ENCODE measurements around the gene GALNT1. TPM values are rescaled to one million over a fixed set of nuclear protein-coding genes. Genes with fewer than 3 reads are reported as not detected.
"Not testable (repeated sequence)": the region's sequence is repeated elsewhere in the genome, so short reads cannot be mapped to it uniquely, and the experiment has no call there.

Gene GALNT1
- total RNA-seq, 1 donor from 2014 or later: 57.2 TPM

DNA sequence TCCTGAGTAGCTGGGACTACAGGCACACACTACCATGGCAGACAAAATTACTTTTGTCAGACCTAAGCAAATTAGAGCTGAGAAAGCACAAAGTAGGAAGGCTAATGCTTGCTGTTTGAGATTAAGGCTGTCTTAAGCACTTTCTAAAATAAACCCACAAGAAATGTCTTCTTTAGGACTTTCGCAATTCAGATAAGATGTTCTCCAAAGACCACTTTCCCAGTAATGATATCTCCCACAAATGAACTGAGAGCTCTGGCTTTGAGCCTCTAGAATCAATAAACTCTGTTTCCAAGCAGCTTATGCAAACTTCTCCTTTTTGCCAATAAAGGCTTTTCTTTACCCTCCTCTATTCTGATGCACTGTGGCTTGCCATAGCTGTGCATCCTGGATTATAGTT lies 32.0 kb upstream of the GALNT1 start:
- intact Hi-C loops (cut with DNase I): no loop called here
- ATAC-seq (no peak), DNase-seq (no peak)
- Histone ChIP-seq H3K27me3 (ENCODE audit: low read depth) (no peaks in the 10 kb centered on the region), H3K4me3 (no peak overlapping the region), H3K27ac (no peak overlapping the region), H3K9me3 (no peaks in the 10 kb centered on the region), H3K4me1 (peaks cover 4% of the 10 kb centered on the region), H3K36me3 (no peaks in the 10 kb centered on the region)
- TF ChIP-seq, protein P1, sequence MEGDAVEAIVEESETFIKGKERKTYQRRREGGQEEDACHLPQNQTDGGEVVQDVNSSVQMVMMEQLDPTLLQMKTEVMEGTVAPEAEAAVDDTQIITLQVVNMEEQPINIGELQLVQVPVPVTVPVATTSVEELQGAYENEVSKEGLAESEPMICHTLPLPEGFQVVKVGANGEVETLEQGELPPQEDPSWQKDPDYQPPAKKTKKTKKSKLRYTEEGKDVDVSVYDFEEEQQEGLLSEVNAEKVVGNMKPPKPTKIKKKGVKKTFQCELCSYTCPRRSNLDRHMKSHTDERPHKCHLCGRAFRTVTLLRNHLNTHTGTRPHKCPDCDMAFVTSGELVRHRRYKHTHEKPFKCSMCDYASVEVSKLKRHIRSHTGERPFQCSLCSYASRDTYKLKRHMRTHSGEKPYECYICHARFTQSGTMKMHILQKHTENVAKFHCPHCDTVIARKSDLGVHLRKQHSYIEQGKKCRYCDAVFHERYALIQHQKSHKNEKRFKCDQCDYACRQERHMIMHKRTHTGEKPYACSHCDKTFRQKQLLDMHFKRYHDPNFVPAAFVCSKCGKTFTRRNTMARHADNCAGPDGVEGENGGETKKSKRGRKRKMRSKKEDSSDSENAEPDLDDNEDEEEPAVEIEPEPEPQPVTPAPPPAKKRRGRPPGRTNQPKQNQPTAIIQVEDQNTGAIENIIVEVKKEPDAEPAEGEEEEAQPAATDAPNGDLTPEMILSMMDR (IDR thresholded peaks at IDR 0.05): no peak

DNA sequence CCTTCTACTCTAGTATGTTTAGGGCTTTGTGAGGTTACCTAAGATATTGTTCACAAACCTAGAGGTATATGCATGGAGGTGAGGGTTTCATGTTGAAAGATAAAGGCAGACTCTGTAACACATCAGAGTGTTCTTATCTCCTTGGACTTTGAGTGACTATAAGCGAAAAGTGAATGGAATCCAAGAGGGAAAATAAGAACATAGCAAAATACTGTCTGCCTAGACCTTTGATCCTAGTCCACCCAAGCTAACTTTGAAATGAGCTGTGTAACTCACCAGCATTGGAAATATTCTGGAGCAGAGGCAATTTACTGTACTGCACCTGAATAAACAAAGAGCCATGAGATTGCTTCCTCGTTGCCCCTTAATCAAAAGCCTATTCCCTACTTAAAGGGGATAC lies 28.2 kb upstream of the GALNT1 start:
- Histone ChIP-seq H3K36me3 (no peaks in the 10 kb centered on the region), H3K27me3 (ENCODE audit: low read depth) (no peaks in the 10 kb centered on the region), H3K27ac (no peak overlapping the region), H3K4me1 (peaks cover 4% of the 10 kb centered on the region), H3K4me3 (no peak overlapping the region), H3K9me3 (no peaks in the 10 kb centered on the region)
- ATAC-seq (no peak), DNase-seq (no peak)
- TF ChIP-seq, protein P1 (IDR thresholded peaks at IDR 0.05): no peak
- intact Hi-C loops (cut with DNase I): no loop called here

DNA sequence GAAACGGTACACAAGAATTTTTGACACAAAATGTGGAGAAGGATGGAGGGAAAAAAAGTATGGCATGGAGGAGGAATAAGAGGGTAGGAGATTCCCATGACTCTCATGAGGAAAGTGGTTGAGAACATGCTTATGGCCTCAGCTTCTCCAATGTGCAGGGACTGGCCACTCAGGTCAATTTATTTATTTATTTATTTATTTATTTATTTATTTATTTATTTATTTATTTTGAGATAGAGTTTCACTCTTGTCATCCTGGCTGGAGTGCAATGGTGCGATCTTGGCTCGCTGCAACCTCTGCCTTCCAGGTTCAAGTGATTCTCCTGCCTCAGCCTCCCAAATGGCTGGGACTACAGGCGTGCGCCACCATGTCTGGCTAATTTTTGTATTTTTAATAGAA lies 26.0 kb upstream of the GALNT1 start:
- H3K4me1 ChIP-seq; H3K36me3 ChIP-seq; H3K27ac ChIP-seq; intact Hi-C loops (cut with DNase I); H3K27me3 ChIP-seq (ENCODE audit: low read depth); H3K9me3 ChIP-seq; H3K4me3 ChIP-seq; ATAC-seq; DNase-seq: not testable (repeated sequence)

DNA sequence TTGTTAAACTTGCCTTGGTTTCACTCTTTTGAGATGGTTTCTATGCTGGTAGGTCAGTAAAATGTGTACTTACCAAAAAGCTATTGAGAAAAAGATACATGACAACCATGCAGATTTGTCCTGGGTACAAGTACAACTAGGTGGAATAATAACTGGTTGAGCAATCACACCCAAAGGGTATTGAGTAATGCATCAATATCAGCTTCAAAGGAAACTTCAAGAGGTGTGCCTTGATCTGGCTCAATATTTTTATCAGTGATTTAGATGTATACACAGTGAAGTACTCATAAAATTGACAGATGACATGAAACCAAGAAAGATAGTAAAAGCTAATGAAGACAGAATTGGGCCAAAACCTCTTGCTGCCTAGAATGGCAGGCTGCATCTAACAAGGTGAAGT lies 21.7 kb upstream of the GALNT1 start:
- intact Hi-C loops (cut with DNase I): no loop called here
- no peak for ATAC-seq
- TF ChIP-seq, protein P1 (IDR thresholded peaks at IDR 0.05): no peak

DNA sequence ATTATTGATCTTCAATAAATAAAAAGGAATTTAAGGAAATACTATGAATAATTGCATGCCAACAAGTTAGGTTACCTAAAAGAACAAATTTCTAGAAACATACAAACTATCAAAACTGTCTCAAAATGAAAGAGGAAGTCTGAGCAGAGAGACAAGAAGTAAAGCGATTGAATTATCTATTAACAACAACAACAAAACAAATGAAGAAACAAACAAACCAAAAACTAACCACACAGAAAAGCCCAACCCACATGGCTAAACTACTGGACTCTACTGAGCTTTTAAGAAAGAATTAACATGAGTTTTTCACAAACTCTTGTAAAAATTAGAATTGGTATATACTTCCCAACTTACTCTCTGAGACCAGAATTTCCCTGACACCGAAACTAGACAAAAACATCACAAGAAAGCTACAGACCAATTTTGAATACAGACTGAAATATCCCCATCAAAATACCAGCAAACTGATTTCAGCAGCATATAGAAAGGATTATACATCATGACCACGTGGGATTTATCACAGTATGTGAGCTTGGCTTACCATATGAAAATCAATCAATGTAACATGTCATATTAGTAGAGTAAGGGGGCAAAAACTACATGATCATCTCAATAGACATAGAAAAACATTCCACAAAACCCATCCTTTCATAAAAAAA lies 16.6 kb upstream of the GALNT1 start:
- Histone ChIP-seq H3K4me3 (no peak overlapping the region), H3K27me3 (ENCODE audit: low read depth) (no peaks in the 10 kb centered on the region), H3K4me1 (no peaks in the 10 kb centered on the region), H3K9me3 (no peaks in the 10 kb centered on the region), H3K36me3 (no peaks in the 10 kb centered on the region), H3K27ac (no peak overlapping the region)
- intact Hi-C loops (cut with DNase I): no loop called here
- TF ChIP-seq, protein P1 (IDR thresholded peaks at IDR 0.05): no peak
- DNase-seq (no peak), ATAC-seq (no peak)

More for the DNA sequence above, 21.7 kb upstream of the GALNT1 start:
- H3K36me3 ChIP-seq: no peaks in the 10 kb centered on the region
- H3K4me1 ChIP-seq: no peaks in the 10 kb centered on the region
- DNase-seq: no peak
- no peaks in the 10 kb centered on the region for H3K27me3 ChIP-seq (ENCODE audit: low read depth)
- no peak overlapping the region for H3K4me3 ChIP-seq
- no peaks in the 10 kb centered on the region for H3K9me3 ChIP-seq
- no peak overlapping the region for H3K27ac ChIP-seq

DNA sequence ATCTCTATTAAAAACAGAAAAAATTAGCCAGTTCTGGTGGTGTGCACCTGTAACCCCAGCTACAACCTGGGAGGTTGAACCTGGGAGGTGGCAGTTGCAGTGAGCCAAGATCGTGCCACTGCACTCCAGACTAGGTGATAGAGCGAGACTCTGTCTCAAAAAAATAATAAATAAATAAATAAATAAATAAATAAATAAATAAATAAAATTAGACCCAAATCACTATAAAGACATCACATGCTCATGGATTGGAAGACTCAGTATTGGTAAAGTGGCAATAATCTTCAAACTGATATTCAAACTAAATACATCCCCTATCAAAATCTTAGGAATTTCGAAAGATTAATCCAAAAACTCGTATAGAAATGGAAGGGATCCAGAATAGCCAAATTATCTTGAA lies 15.5 kb upstream of the GALNT1 start:
- DNase-seq: no peak
- ATAC-seq: no peak
- Histone ChIP-seq H3K4me3 (no peak overlapping the region), H3K4me1 (no peaks in the 10 kb centered on the region), H3K27me3 (ENCODE audit: low read depth) (no peaks in the 10 kb centered on the region), H3K9me3 (no peaks in the 10 kb centered on the region), H3K27ac (no peak overlapping the region), H3K36me3 (no peaks in the 10 kb centered on the region)
- intact Hi-C loops (cut with DNase I): no loop called here
- TF ChIP-seq, protein P1 (IDR thresholded peaks at IDR 0.05): no peak
